Suprapubic skin (tissue), 4 donors: ENCODE data around the gene SLCO1A2.

Source experiments
- CTCF ChIP-seq, 2 donors: fragments of 200-600 bp in 1 of 2; fragments of 450-650 bp in 1 of 2; sonication (generic) in 1 of 2; IDR thresholded peaks; one replicate each; pipeline ENCODE4 v1.5.1; 2016 to 2019; ENCODE audit warnings: antibody characterized with exemption in 2 of 2, mild to moderate bottlenecking in 1 of 2, moderate library complexity in 1 of 2
- EP300 ChIP-seq: sonication (generic); formaldehyde crosslinking; IDR thresholded peaks from one replicate; pipeline ENCODE4 v1.6.1; 2017; ENCODE audit warnings: antibody characterized with exemption
- POLR2A ChIP-seq, 2 donors: fragments of 450-650 bp; IDR thresholded peaks; one replicate each; pipeline ENCODE4 v1.6.1; 2017; ENCODE audit warnings: antibody characterized with exemption in 2 of 2, mild to moderate bottlenecking in 2 of 2, moderate library complexity in 2 of 2
- POLR2AphosphoS5 ChIP-seq, 3 donors: sonication (generic); formaldehyde crosslinking; IDR thresholded peaks; one replicate each; pipeline ENCODE4 v1.6.1; 2017; ENCODE audit warnings: antibody characterized with exemption in 3 of 3

- TF ChIP-seq CTCF (IDR thresholded peaks at IDR 0.05) (no peak), POLR2A (IDR thresholded peaks at IDR 0.05) (no peak), EP300 (no peak), POLR2AphosphoS5 (IDR thresholded peaks at IDR 0.05) (no peak)
Observed at GRCh38 chr12:21223930-21224329, 110.8 kb downstream of the SLCO1A2 start.
